HG03439 (cell line): ENCODE data around the gene RASL10A.

Source experiments
- ATAC-seq: cut with Tn5 transposase; IDR thresholded peaks from one replicate; pipeline ENCODE4 v1.9.1; 2021; ENCODE audit warnings: mild to moderate bottlenecking, moderate library complexity; ENCODE audit not compliant: unreplicated experiment

The RASL10A gene

GRCh38 chr22:29339381-29340235, 24.1 kb upstream of the RASL10A start:
- no peak for ATAC-seq

- no peak for ATAC-seq
Measured at GRCh38 chr22:29338398-29338797, 22.9 kb upstream of the RASL10A start.

- ATAC-seq, result no peak
Measured at GRCh38 chr22:29337631-29338284, 22.3 kb upstream of the RASL10A start.

DNA sequence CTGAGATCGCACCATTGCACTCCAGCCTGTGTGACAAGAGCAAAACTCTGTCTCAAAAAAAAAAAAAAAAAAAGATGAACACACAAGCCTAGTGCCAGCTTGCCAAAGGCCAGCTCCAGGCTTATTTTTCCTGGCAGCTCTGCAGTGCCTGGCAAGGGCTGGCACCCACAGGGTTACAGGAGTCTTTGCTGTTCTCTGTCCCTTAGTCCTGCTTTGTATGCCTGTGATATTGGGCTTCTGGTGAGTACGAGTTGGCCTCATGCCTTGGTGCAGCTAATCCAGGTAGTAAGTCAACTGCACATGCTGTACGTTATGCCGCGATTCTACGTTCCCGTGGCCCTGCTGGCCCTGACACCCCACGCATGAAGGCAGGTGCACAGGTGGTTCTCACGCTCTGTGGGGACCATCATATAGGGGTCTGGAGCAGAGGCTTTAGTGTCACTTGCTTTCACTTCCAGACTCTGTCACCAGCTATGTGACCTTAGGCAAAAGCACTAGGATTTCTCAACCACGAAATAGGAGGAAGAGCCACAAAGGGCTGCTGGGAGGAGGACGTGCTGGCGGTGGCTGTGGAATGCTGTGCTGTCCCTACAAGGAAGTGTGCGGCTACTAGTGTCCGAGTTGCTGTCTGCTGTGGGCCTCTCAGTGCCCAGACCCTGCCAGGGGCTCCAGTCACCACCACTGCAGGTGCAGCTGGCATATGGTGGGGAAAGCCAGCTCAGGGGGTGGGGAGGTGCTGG, 21.4 kb upstream of the RASL10A start:
- ATAC-seq, result no peak

GRCh38 chr22:29335656-29336055, 20.2 kb upstream of the RASL10A start:
- no peak for ATAC-seq

DNA sequence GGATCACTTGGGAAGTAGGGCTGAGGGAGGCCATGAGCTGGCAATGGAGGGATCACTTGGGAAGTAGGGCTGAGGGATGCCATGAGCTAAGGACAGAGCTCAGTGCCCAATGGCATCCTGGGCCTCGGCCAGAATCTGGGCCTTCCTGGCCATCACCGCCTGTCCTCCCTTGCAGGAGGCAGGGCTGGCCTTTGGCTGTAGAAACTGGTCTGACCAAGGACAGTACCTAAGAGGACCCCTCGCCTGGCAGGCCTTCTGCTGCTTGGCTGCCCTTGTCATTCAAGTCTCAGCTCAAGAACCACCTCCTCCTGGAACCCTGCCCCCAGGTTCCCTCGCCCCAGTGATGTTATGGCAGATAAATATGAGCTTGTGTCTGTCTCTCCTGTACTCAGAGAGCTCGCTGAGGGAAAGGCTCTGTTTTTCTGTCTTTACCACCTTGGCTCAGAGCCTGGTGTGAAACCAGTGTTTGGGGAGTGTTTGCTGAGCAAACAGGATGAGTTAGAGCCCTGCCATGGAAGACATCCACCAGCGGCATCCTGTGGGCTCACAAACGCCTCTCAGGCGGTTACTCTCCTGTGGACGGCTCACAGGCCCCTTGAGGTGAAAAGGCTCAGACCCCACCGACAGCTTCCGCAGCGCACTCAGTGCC, 19.3 kb upstream of the RASL10A start:
- ATAC-seq, result no peak

DNA sequence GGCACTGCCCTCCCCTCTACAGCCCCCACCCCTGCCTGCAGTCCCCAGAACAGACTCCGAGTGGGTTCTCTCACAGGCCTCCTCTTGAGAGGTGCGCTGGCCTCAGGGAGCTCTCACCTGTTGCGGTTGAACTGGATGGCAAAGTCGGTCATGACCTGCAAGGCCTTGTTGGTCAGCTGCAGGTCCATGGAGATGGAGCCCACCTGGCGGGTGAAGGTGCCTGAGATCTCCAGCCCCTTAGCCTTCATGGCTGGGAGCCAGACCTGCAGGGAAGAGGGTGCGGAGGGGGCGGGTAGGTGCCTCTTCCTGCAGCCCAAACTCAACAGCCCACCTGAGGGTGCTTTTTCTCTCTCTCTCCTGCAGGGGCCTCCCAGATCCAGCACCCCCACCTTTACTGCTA, 18.7 kb upstream of the RASL10A start:
- ATAC-seq, result no peak

DNA sequence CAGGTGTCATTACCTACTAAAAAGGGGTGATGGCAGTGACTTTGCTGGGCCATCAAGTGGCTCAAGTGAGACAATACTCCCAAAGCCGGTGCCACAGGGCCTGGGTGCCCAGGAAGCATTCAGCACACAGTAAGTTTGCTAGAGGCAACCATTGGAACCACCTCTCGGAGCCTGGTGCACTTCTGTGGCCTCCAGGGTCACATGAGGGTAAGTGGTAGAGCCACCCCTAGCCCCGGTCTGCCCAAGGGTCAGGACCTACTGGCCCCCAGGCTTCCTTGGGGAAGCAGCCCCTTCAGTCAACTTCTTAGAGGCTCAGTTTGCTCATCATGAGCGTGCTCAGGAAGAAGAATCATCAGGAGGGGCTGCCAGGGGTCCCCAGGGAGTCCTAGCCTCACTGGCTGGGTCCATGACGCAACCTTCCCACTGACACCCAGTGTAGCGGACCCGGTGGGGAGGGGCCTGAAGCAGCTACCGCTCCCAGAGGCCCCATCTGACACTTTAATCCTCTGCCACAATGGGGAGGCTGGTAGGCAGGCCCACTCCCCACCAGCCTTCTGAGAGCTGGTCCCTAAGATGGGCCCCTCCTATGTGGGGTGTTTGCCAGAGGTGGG, 17.5 kb upstream of the RASL10A start:
- ATAC-seq, result no peak

DNA sequence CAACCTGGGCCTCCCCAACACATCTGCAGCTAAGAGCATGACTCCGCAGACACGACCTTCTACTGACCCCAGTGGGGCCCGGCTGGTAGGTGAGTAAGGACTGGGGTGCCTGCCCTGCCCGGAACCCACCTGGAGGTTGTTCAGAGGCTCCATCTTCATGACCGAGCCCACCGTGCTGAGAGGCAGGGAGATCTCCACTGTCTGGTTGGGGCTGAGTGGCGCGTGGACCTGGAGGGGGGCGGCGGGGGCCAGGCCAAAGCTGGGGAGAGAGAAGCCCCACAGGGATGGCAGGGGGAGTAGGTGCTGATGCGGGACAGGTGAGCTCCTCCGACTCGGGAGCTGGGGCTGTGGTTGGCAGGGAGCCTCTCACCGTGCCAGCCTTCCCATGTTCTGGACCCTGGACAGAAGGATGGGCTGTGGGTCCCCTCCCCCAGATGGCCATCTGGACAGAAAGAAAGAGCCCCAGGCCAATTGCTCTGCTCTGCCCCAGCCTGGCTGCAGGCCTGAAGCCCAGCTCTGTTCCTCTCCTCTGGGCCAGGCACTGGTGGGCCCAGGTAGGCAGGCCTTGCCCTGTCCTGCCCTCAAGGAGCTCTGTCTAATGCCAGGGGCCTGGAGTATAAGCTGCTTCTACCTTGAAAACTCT, 16.3 kb upstream of the RASL10A start:
- no peak for ATAC-seq

- ATAC-seq, result no peak
Measured at GRCh38 chr22:29331213-29331612, 15.7 kb upstream of the RASL10A start.

DNA sequence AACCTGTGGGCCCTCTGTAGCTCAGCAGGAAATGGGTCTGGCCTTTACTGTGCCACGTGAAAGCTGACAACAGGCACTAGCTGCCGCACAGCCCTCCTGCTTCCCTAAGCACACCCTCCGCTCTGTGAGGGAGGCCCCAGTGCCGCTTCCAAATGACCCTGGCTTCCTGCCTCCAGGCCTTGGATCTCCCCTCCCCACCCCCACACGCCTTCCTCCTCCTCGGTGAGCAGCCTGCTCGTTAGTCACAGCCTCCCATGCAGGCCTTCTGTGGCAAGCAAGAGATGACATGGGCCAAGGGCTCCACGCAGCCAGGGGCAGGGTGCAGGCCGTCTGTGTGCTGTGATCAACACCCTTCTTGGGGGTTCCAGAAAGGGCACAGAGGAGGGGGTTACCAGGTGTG, 15.3 kb upstream of the RASL10A start:
- no peak for ATAC-seq

GRCh38 chr22:29330291-29330690, 14.8 kb upstream of the RASL10A start:
- ATAC-seq, result no peak

DNA sequence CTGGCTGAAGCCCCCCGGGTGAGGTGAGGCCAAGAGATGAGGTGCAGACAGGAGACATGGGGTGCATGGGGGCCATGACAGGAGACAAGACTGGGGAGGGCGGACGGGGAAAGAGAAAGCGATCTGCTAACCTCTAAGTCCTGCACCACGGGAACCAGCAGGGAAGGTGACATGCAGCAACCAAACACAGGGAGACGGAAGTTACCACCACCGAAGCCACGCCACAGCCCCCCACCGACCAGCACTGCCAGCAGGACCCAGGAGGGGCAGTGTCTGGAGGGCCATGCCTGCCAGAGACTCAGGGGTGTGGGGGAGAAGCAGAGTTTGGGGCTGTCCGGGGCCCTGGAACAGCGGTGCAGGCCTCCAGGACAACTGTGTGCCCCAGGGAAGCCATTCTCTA, 14.1 kb upstream of the RASL10A start:
- ATAC-seq, result no peak

- no peak for ATAC-seq
Measured at GRCh38 chr22:29328566-29329500, 13.3 kb upstream of the RASL10A start.

GRCh38 chr22:29328055-29328454, 12.6 kb upstream of the RASL10A start:
- ATAC-seq, result no peak

DNA sequence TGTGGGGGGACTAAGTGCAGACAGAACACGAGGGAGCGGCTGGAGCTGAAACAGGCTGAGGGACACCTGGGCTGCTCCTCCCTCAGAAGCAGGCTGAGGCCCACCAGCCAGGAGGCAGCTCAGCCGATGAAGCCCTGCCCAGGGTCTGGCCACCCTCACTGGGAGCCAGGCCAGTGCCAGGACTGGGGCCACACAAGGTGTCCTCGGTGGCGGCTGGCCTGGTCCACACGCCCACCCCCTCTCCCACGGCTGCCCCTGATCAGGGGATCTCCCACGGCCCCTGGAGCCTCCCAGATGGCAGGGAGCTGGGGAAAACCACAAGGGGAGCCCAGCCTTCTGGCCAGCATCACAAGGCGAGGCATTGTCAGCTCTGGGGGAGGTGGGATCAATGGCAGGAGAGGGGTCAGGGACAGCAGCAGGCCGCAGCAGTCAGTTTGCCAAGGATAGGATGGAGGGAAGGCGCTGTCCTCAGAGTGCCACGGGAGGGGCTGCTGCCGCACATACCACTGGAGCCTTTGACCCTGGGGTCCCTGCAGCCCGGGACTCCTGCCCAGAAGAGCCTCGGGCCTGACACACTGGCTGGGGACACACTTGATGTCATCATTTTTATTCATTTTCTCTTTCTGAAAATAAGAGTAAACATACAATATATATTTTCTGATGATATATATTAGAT, 11.7 kb upstream of the RASL10A start:
- ATAC-seq, result no peak

- ATAC-seq, result no peak
Measured at GRCh38 chr22:29326481-29326880, 11.0 kb upstream of the RASL10A start.

DNA sequence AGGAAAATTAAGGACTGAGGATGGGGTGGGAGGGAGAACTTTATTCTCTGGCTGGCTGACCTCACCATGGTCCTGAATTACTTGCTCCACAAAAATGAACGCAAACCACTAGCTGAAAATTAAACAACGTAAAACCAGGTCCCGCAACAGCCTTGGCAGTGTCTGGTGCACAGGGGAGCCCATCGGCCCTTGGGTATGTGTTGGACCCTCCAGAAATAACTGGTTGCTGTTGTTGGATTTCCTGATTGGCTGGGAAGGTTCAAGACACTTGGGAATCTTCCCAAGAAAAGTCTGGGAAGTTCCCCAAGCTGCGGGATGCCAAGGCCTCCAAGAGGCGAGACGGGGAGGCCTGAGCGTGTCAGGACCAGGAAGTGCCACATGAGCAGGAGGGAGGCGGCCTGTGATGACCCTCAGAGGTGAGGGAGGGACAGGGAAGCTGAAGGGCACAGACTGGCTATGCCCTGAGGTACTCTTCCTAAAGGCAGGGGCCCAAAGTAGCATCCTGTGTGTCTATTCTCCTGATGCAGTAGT, 10.4 kb upstream of the RASL10A start:
- ATAC-seq, result no peak
